Stimulated activated CD4-positive, alpha-beta T cell treated with anti-CD3 and anti-CD28 coated beads, Interleukin-4, amount 100 ng/mL, for 48 hours (primary cell): ENCODE results near the gene EME2.
A peak's percentile ranks its signal among the peaks of the same experiment; 100 is the strongest.

Experiments
- DNase-seq, 2 donors: peaks; one replicate each; pipeline ENCODE4 v3.0.0-alpha.2; 2020; ENCODE audit warnings: low read depth in 2 of 2

EME2 gene

DNA sequence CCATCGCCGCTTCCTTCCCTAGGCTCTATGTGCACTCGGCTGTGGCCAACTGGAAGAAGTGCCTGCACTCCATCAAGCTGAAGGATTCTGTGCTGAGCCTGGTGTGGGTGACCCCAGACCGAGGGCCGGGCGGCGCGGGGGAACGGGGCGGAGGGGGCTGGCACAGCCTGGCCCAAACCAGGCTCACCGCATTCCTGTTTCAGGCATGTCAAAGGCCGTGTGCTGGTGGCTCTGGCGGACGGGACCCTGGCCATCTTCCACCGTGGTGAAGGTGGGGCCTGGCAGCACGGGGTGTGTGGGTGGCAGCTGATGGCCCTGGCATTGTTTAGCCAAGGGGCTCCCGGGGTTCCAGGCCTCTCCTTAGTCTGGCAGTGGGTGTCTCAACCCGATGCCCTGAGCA is 5.9 kb upstream of the EME2 start:
- no peak for DNase-seq

DNA sequence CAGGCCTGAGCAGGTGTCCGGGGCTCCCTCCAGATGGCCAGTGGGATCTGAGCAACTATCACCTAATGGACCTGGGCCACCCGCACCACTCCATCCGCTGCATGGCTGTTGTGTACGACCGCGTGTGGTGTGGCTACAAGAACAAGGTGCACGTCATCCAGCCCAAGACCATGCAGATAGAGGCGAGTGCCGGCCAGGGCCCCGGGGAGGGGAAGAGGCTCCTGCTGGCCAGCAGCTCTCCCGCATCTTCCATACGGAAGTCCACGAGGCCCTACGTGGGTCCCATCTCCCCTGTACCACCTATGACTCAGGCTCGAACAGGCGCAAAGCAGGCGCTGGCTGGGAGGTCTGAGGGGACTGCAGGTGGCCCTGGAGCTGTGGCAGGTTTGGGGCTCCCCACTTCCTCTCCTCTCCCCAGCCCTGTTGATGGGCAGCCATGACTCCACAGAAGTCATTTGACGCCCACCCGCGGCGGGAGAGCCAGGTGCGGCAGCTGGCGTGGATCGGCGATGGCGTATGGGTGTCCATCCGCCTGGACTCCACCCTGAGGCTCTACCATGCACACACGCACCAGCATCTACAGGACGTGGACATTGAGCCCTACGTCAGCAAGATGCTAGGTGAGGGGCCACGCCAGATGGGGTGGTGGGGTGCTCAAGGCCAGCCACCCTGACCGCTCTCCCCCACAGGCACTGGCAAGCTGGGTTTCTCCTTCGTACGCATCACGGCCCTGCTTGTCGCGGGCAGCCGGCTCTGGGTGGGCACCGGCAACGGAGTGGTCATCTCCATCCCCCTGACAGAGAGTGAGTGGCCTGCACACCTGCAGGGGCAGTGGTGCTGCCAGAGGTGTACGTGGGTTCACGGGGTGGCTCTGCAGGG is 5.3 kb upstream of the EME2 start:
- DNase-seq: no peak

DNA sequence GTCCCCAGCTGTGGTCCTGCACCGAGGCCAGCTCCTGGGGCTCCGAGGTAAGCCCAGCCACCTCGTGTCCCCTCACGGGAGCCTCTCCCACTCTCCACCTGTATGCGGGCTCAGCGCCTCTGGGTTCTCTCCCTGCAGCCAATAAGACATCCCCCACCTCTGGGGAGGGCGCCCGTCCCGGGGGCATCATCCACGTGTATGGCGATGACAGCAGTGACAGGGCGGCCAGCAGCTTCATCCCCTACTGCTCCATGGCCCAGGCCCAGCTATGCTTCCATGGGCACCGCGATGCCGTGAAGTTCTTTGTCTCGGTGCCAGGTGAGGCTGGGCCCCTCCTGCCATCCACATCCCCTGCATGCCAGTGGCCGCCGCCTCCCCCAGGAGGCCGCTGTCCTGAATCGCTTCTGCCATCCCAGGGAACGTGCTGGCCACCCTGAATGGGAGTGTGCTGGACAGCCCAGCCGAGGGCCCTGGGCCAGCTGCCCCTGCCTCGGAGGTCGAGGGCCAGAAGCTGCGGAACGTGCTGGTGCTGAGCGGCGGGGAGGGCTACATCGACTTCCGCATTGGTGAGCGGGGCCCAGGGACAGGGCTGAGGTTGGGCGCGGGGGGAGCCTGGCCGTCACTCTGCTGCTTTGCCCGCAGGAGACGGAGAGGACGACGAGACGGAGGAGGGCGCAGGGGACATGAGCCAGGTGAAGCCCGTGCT is 4.4 kb upstream of the EME2 start:
- no peak for DNase-seq

DNA sequence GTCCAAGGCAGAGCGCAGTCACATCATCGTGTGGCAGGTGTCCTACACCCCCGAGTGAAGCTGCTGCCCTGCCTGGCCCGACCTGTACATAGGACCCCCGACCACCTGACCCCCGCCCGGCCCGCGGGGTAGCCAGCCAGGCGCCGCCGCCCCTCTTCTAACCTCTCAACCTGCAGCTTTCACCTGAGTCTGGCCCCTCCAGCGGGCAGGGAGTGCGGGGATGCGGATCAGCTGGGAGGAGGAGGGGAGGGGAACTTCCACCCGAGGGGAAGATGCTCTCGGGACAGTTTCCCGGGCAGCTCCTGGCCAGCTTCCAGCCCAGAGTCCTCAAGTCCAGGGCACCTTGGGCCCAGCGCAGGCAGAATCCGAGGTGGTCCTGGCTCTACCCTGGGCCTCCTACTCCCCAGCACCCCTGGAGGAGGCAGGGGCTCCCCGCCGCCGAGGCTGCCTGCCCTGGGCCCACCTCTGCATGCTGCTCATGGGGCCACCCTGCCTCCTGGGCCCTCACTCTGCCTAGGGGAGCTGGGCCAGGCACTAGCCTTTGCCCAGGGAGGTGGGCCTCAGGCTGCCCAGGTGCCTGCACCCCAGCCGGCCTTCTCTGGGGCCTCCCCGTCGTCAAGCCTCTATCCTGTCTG is 3.7 kb upstream of the EME2 start:
- no peak for DNase-seq

DNA sequence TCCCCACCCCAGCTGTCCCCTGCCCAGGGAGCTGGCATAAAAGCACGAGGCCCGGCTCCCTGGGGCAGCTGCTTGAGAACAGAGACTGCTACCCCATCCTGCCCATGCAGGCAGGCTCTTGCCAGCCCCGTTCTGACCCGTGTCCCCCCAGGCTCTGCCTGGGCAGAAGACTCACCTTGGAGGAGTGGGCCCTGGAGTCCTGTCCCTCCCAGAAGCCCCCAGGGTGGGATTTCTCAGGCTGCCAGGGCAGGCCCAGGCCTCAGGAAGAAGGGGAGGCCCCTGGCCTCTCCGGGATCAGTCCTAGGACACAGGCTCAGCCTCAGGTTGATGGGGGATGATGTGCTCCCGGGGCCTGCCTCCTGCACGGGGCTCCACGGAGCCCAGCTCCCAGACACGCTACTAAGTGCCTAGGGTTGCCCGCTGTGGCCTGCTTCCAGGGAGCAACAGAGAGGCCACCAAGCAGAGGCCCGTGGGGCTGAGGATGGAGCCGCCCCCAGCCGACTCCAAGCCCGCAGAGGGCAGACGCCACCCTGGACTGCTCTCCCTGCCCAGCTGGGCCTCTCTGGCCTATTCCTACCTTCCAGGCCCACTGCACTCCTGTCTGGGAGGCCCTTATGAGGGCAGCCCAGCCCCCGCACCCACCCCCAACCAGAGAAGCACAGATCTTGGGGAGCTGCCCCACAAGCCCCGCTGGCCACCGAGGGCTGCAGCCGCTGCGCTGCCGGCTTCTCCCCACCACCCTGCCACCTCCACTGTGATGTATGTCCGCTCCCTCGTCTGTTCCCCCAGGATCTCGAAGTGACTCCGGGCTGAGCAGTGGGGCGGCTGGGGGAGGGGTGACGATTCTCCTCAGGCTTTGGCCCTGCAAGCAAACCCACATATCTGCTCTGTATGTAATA is 3.0 kb upstream of the EME2 start:
- no peak for DNase-seq

DNA sequence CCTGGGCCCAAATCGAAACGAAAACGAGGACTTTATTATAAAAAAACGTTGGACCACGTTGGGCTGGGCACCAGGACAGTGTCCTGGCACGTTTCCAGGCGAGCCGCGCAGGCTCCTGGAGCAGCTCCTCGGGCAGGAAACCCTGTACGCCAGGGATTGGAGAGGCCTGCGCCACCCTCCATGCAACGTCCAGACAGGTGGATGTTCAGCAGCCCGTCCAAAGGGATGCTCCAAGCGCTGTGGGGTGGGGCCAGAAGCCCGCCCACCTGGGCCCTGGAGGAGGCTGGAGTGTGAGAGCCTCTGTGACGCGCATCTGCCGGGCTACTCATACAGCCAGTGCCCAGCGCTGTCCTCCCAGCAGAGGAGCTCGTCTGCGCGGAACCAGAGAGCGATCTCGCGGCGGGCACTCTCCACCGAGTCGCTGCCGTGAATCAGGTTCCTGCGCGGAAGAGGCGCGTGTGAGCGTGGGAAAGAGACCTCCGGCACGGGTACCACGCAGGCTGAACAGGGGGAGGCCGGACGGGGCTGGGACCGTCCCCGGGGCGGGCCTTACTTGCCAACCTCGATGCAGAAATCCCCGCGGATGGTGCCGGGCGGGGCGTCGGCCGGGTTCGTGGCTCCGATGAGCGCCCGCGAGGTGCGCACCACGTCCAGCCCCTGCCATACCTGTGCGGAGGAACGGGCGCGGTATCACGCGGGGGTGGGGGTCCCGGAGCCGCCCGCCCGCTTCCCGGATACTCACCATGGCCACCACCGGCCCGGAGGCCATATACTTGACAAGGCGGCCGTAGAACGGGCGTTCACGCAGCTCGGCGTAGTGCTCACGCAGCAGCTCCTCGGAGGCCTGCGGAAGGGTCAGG is 2.1 kb upstream of the EME2 start:
- peak; percentile 38 for DNase-seq

DNA sequence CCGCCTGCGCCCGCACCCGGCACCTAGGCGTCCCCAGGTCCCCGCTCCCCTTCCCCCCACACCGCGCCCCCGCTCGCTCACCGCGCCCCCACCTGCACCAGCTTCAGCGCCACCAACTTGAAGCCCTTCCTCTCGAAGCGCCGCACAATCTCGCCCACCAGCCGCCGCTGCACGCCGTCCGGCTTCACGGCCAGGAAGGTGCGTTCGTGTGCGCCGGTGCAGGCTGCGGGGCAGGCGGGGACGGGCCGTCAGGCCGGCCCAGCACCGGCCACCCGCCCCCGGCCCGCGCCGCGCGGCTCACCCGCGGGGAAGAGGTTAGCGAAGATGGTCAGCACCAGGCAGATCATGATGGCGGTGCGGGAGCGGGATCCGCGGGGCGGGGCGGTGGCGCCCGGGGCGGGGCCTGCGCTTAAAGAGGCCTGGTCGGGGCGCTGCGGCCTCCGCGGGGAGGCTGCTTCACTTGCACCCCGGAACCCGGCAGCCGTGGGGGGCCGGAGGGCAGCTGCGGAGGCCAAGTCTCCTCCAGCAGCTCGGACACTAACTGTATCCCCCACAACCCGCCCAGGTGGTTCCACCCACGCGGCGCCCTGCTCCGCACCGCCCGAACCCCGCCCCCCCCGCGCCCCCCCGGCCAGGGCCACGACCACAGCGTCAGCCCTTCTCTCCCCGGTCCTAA is 1.3 kb upstream of the EME2 start, which contains the start of gene NME3:
Gene NME3 (minus strand): TSS at position 356 of the 676 bp plus-strand sequence. CDS start 9 bp downstream, at position 347.
- peak; percentile 75 to 79 for DNase-seq

DNA sequence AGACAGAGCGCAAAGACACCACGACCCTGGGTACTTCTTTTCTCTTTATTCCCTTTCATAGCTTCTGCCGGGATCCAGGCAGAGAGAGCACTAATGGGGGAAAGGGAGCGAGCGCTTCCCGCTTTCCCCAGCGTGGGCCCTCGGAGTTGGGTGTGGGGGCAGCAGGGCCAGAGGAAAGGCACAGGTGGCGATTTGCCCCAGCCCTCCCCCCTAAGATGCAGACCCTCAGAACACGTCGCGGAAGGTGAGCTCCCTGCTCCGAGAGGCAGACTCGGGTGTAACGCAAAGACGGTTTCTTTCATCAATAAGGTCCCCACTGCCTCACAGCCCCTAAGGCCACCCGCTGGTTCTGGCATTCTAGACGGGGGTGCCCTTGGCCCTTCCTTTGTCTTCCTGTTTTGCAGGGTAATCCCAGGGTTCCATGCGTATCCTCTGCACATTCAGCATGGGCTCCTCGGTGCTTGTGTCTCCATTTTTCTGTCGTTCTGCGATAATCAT is 697 bp upstream of the EME2 start:
- no peak for DNase-seq

DNA sequence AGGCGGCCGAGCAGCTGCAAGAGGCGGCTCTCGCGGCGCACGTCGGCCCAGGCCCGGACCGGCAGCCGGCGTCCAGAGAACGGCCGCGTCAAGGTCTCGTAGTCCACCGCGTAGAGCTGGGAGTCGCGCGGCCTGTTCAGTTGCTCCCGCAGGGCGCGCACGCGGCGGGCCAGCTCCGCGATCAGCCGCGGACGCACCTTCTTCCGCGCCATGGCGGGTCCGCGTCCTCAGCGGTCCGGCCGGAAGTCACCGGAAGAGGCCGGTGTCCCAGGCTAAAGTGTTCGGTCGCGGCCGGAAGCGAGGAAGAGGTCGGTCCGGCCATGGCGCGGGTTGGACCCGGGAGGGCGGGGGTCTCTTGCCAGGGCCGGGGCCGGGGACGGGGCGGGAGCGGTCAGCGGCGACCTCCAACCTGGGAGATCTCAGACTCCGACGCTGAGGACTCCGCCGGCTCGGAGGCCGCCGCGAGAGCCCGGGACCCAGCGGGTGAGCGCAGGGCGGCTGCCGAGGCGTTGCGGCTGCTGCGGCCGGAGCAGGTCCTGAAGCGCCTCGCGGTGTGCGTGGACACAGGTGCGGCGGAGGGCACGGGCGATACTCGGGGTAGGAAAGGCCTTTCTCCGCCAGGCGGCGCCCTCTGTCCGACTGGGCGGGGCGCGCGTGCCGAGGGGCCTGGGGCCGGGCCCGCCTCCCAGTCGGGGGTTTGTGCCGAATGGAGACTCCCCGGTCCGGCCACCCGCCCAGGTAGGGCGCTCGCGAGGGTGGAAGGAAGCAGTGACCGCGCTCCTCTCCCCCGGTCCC is 495 bp downstream of the EME2 start, which contains the start of gene MRPS34:
Gene MRPS34 (minus strand): TSS at position 227 of the 795 bp plus-strand sequence. CDS start 15 bp downstream, at position 212.
- peak; percentile 78 to 79 for DNase-seq

DNA sequence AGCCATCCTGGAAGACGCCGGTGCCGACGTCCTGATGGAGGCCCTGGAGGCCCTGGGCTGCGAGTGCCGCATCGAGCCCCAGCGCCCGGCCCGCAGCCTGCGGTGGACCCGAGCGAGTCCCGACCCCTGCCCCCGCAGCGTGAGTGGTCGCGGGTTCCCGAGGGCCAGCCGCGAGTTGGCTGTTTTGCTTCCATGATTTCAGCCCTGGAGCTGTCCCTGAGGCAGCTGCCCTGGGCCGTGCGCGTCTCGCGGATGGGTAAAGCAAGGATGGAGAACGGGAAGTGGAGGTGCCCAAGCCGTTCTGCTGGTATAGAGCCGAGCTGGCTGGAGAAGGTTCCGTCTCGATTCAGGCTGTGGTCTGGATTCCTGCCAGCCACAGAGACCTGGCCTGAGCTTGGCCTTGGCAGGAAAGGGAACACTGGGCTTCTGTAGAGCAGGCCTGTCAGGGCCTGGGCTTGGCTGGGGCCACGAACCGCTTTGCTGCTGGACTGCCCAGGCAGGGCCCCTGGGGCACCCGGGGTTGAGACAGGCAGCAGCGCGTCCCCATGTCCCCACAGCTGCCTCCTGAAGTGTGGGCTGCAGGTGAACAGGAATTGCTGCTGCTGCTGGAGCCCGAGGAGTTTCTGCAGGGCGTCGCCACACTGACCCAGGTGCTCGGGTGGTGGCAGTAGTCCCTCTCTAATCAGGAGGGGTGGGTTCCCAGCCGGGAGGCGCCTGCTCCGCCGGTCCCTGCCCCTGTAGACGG is 1.3 kb downstream of the EME2 start:
- DNase-seq: no peak

DNA sequence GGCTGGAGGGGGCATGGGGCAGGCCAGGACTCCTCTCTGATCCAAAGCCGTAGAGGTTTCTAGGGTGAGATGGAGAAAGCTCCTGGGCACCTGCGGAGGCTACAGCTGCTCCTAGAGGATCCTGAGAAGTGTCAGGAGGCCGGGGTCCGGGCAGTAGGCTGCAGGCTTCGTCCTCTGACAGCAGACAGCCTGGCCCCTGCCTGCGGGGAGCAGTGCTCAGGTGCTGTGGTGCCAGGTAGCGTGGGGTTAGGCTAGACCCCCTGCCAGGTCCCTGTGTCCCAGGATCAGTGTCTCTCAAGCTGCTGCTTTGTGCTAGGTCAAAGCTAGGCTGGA is 1.8 kb downstream of the EME2 start:
- DNase-seq: no peak

DNA sequence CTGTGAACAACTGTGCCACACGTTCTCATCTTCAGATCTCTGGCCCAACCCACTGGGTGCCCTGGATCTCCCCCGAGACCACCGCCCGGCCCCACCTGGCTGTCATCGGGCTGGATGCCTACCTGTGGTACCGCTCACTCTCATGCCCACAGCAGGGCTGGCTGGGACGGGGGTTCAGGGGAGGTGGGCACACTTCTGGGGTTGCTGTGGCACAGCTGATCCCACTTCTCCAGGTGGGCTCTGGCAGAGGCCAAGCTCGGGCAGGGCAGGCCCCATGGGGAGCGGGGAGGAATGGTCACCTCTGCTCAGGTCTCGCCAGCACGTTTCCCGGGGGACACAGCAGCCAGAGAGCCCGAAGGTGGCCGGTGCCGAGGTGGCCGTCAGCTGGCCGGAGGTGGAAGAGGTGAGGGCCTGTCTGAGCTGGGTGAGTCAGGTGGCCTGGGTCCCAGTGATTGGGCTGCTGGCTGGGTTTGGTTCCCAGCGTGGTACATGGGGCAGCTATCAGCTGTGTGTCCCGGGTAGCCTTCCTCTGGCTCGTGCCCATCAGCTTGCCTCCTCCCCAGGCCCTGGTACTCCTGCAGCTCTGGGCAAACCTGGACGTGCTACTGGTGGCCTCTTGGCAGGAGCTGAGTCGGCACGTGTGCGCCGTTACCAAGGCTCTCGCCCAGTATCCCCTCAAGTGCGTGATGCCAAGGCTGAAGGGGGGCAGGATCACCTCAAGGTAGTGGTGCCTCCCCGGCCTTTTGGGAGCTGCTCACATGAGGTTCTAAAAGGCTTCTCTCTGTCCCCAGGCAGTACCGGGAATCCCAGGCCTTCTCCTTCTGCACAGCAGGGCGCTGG is 2.6 kb downstream of the EME2 start:
- no peak for DNase-seq

DNA sequence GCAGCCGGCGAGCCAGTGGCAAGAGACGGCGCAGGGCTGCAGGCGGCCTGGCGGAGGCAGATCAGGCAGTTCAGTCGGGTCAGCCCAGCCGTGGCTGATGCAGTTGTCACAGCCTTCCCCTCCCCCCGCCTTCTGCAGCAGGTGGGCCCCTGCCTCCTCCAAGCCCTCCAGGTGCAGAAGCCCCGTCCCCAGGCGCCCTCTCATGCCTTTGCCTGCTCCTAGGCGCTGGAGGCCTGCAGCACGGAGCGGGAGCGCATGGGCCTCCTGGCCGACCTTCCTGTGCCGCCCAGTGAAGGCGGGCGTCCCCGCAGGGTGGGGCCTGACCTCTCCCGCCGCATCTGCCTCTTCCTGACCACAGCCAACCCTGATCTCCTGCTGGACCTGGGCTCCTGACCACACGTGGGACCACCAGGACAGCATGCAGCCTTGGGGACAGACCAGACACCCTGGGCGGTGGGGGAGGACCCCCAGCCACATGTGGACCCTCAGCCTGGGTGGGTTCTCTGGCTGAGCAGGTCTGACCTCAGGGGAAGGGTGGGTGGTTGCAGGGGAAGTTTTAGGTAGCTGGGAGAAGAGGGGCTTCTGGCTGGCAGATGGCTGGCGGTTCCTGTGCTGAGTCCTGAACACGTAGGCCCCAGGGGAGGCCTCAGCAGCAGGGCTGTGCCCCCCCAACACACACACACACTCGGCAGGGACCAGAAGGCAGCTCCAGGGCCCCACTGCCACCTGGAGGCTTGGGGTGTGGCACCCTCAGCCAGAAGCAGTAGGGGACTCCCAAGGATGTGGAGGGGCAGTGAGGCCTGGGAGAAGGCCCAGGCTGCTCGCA is 3.4 kb downstream of the EME2 start:
- DNase-seq: no peak

DNA sequence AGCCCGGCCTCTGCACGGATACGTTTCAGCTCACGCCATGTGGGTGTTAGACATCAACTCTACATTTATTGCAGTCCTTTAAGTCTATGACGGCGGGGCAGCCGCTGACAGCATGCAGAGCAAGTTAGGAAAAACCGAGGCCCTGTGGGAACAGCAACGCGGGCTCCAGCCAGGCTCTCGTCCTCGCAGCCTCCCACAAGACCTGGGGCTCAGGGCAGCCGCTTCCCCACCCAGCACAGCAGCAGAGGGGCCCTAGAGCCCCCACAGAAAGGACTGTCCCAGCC is 4.0 kb downstream of the EME2 start:
- DNase-seq: no peak

DNA sequence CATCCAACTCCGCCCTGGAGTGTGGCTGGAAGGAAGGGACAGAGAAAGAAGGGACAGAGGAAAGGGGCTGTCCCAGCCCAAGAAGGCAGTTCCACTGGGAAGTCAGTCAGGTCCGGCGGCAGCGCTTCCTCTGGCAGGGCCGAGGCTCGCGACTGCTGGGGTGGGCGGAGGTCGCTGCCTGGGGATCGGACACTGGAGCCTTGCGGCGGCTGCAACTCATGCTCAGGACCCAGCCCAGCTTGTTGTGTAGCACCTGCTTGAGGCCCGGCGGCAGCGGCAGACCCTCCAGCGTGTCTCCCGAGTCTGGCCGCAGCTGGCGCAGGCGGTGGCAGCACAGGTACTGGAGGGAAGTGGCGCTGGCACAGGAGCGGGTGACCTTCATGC is 4.4 kb downstream of the EME2 start:
- DNase-seq: no peak

DNA sequence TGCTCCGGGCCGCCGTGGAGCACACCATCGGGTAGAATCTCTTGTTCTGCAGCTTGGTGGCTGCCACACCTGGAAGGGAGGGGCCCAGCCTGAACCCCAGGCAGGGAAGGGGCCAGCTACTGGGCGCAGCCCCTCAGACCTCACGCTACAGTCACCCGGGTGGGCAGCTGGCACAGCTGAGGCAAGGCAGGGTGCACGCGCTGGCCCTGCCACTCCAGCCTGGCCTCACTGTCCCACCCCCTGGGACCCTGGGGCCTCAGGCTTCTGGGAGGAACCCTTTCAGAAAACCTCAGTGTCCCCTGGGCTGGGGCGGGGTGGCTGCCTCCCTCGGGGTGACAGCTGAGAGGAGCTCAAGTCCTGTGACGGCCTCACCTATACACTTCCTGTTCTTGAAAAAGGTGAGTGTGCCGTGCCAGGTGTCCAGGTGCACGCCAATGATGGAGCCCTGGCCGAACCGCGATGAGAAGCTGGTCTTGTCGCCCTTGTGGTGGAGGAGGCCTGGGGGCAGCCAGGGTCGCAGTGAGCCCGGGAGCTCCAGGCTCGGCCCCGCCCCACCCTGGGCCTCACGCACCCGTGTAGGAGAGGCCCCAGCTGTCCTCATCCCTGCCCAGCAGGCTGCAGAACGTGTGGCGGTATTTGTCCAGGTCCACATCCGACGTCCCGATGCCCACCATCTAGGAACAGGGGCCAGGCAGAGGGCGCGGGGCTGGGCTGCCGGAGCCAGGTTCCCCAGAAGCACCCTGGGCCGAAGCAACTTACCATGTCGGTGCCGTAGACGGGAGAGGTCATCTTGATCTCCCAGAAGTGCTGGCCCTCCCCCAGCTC is 5.0 kb downstream of the EME2 start:
- DNase-seq: no peak
